ENCODE results near the gene FDPS.

FDPS gene

DNA sequence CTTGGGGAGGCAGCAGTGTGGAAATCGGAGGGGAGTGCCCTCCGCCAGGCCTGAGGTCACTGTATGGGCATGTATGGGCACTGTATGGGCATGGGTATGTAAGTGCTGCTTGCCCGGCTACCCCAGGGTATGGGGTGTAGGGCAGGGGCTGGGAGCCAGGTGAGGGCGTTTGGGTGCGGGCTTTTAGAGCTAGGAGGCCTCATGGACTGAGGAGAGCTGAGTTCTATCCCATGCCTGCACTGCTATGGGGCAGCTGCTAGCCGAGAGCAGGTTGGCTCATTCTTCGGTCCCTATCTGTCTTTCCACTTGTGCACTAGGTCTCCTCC, 12.8 kb upstream of the FDPS start:
- no peaks in the 10 kb centered on the region for H3F3A ChIP-seq (ENCODE audit: control insufficient read depth, insufficient read depth)
- H3K9me3 ChIP-seq (ENCODE audit: control insufficient read depth, insufficient read depth, low read length) = no peaks in the 10 kb centered on the region
- H4K20me1 ChIP-seq (ENCODE audit: control insufficient read depth, insufficient read depth, low read depth, low read length) = no peaks in the 10 kb centered on the region
- TF ChIP-seq, protein P1, sequence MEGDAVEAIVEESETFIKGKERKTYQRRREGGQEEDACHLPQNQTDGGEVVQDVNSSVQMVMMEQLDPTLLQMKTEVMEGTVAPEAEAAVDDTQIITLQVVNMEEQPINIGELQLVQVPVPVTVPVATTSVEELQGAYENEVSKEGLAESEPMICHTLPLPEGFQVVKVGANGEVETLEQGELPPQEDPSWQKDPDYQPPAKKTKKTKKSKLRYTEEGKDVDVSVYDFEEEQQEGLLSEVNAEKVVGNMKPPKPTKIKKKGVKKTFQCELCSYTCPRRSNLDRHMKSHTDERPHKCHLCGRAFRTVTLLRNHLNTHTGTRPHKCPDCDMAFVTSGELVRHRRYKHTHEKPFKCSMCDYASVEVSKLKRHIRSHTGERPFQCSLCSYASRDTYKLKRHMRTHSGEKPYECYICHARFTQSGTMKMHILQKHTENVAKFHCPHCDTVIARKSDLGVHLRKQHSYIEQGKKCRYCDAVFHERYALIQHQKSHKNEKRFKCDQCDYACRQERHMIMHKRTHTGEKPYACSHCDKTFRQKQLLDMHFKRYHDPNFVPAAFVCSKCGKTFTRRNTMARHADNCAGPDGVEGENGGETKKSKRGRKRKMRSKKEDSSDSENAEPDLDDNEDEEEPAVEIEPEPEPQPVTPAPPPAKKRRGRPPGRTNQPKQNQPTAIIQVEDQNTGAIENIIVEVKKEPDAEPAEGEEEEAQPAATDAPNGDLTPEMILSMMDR (IDR thresholded peaks at IDR 0.05; ENCODE audit: low read depth, low read length, poor library complexity, severe bottlenecking) = no peak
- TF ChIP-seq EZH2phosphoT487 (IDR thresholded peaks at IDR 0.05; ENCODE audit: borderline replicate concordance, low read length) = no peak
- no peaks in the 10 kb centered on the region for H3K79me2 ChIP-seq (ENCODE audit: control insufficient read depth, low read length)
- H3K27ac ChIP-seq (ENCODE audit: low read depth, low read length) = no peak overlapping the region
- no peaks in the 10 kb centered on the region for H3K27me3 ChIP-seq (ENCODE audit: control insufficient read depth, low read length)
- no peak overlapping the region for H3K4me3 ChIP-seq (ENCODE audit: low read length)
- no peaks in the 10 kb centered on the region for H3K36me3 ChIP-seq (ENCODE audit: control insufficient read depth, low read length)
- H3K9me2 ChIP-seq (replicated peaks; ENCODE audit: control insufficient read depth, low read length) = no peaks in the 10 kb centered on the region
- no peak overlapping the region for H3K4me2 ChIP-seq (ENCODE audit: low read length)
- peaks cover 22% of the 10 kb centered on the region for H3K4me1 ChIP-seq (ENCODE audit: control insufficient read depth, low read length)

DNA sequence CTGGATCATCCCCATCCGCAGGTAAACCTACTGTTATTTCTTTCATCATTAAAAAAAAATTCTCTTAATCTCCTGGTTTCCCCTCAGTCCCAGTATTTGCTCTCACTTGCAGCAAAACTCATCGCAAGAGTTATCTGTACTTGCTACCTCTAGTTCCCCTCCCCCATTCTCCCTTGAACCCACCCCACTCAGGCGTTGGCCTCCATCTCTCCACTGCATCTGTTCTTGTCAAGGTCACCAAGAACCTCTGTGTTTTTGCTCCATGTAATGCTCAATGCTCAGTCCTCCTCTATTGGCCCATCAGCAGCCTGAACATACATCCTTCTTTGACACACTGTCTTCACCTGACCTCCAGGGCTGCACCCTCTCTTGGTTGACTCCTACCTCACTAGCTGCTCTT, 12.0 kb upstream of the FDPS start:
- Histone ChIP-seq H3K27ac (ENCODE audit: low read depth, low read length) (peak overlapping the region; percentile 65), H3K36me3 (ENCODE audit: control insufficient read depth, low read length) (no peaks in the 10 kb centered on the region), H3K4me1 (ENCODE audit: control insufficient read depth, low read length) (peaks cover 22% of the 10 kb centered on the region), H3K79me2 (ENCODE audit: control insufficient read depth, low read length) (no peaks in the 10 kb centered on the region), H3K9me2 (replicated peaks; ENCODE audit: control insufficient read depth, low read length) (no peaks in the 10 kb centered on the region), H4K20me1 (ENCODE audit: control insufficient read depth, insufficient read depth, low read depth, low read length) (no peaks in the 10 kb centered on the region), H3K9me3 (ENCODE audit: control insufficient read depth, insufficient read depth, low read length) (no peaks in the 10 kb centered on the region), H3K4me3 (ENCODE audit: low read length) (peak overlapping the region; percentile 54), H3K27me3 (ENCODE audit: control insufficient read depth, low read length) (no peaks in the 10 kb centered on the region), H3K4me2 (ENCODE audit: low read length) (peak overlapping the region; percentile 74), H3F3A (ENCODE audit: control insufficient read depth, insufficient read depth) (no peaks in the 10 kb centered on the region)
- no peak for TF ChIP-seq EZH2phosphoT487 (IDR thresholded peaks at IDR 0.05; ENCODE audit: borderline replicate concordance, low read length)
- TF ChIP-seq, protein P1 (IDR thresholded peaks at IDR 0.05; ENCODE audit: low read depth, low read length, poor library complexity, severe bottlenecking) = no peak

DNA sequence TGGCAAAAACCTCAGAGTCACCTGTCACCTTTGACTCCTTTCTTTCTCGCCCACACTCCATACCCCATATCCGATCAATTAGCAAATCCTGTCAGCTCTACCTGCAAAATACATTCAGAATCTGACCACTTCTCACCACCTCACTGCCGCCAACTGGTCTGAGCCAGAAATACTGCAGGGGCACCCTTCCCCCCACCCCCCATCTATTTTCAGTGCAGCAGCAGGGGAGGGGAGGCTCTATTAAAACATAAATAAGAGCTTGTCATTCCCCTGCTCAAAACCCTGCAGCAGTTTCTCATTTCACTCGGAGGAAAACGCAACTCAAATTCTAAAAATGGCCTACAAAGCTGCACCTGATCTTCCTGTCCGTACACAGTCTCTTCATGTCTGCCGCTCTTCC, 11.3 kb upstream of the FDPS start:
- Histone ChIP-seq H3K27ac (ENCODE audit: low read depth, low read length) (peak overlapping the region; percentile 65), H3F3A (ENCODE audit: control insufficient read depth, insufficient read depth) (no peaks in the 10 kb centered on the region), H3K4me1 (ENCODE audit: control insufficient read depth, low read length) (peaks cover 22% of the 10 kb centered on the region), H3K27me3 (ENCODE audit: control insufficient read depth, low read length) (no peaks in the 10 kb centered on the region), H4K20me1 (ENCODE audit: control insufficient read depth, insufficient read depth, low read depth, low read length) (no peaks in the 10 kb centered on the region), H3K4me2 (ENCODE audit: low read length) (peak overlapping the region; percentile 74), H3K9me2 (replicated peaks; ENCODE audit: control insufficient read depth, low read length) (no peaks in the 10 kb centered on the region), H3K79me2 (ENCODE audit: control insufficient read depth, low read length) (no peaks in the 10 kb centered on the region), H3K9me3 (ENCODE audit: control insufficient read depth, insufficient read depth, low read length) (no peaks in the 10 kb centered on the region), H3K4me3 (ENCODE audit: low read length) (peak overlapping the region; percentile 54), H3K36me3 (ENCODE audit: control insufficient read depth, low read length) (no peaks in the 10 kb centered on the region)
- TF ChIP-seq, protein P1 (IDR thresholded peaks at IDR 0.05; ENCODE audit: low read depth, low read length, poor library complexity, severe bottlenecking) = peak; percentile 34
- TF ChIP-seq EZH2phosphoT487 (IDR thresholded peaks at IDR 0.05; ENCODE audit: borderline replicate concordance, low read length) = no peak

DNA sequence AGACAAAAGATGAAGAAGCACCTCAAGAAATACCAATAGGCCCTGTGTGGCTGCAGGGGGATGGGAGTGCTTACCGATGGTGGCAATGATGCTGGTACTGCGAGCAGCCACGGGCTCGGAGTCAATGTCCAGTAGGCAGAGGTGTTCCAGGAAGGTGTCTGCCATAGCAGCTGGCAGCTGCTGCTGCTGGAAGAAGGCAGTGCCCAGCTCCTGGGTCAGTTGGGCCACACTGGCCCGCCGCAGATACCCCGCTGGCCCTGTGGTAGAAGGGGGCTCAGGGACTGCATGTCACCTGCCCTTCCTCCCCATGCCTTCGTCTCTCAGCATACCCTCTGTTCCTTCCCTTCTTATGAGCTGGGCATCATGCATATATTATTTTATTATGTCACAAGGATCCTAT, 8.6 kb upstream of the FDPS start:
- no peaks in the 10 kb centered on the region for H4K20me1 ChIP-seq (ENCODE audit: control insufficient read depth, insufficient read depth, low read depth, low read length)
- H3K9me3 ChIP-seq (ENCODE audit: control insufficient read depth, insufficient read depth, low read length) = no peaks in the 10 kb centered on the region
- H3K4me1 ChIP-seq (ENCODE audit: control insufficient read depth, low read length) = peaks cover 22% of the 10 kb centered on the region
- H3K27me3 ChIP-seq (ENCODE audit: control insufficient read depth, low read length) = no peaks in the 10 kb centered on the region
- no peaks in the 10 kb centered on the region for H3K9me2 ChIP-seq (replicated peaks; ENCODE audit: control insufficient read depth, low read length)
- H3K4me3 ChIP-seq (ENCODE audit: low read length) = no peak overlapping the region
- TF ChIP-seq, protein P1 (IDR thresholded peaks at IDR 0.05; ENCODE audit: low read depth, low read length, poor library complexity, severe bottlenecking) = no peak
- TF ChIP-seq EZH2phosphoT487 (IDR thresholded peaks at IDR 0.05; ENCODE audit: borderline replicate concordance, low read length) = no peak
- no peaks in the 10 kb centered on the region for H3K36me3 ChIP-seq (ENCODE audit: control insufficient read depth, low read length)
- H3K27ac ChIP-seq (ENCODE audit: low read depth, low read length) = no peak overlapping the region
- H3K79me2 ChIP-seq (ENCODE audit: control insufficient read depth, low read length) = no peaks in the 10 kb centered on the region
- no peak overlapping the region for H3K4me2 ChIP-seq (ENCODE audit: low read length)
- no peaks in the 10 kb centered on the region for H3F3A ChIP-seq (ENCODE audit: control insufficient read depth, insufficient read depth)
